Common myeloid progenitor, CD34-positive (primary cell): ENCODE results near the gene SH3BP4.

Source experiments
- CTCF ChIA-PET: fragments of 350-600 bp; sonication (Branson Sonifier 250); formaldehyde crosslinking; loops from one replicate; lab custom pipeline; 2021; ENCODE audit warnings: antibody characterized with exemption; lab: Charles Lee
- POLR2A ChIA-PET: fragments of 350-600 bp; sonication (Branson Sonifier 250); formaldehyde crosslinking; loops from one replicate; lab custom pipeline; 2021; ENCODE audit warnings: antibody characterized with exemption; lab: Charles Lee
- DNase-seq, 3 donors: peaks; one replicate each; pipeline versions ENCODE4 v3.0.0 to v3.0.0-alpha.2; 2013
- H3K27ac ChIP-seq, 2 experiments: 1 replicate in 1 of 2; 2 replicates in 1 of 2; pipeline ENCODE4 v1.7.0; 2013; ENCODE audit warnings: inconsistent platforms in 2 of 2, low read length in 2 of 2, mild to moderate bottlenecking in 2 of 2, low read depth in 1 of 2, moderate library complexity in 1 of 2; ENCODE audit not compliant: severe bottlenecking in 2 of 2, insufficient read depth in 1 of 2, poor library complexity in 1 of 2
- H3K27me3 ChIP-seq, 5 experiments: replicated peaks in 2 of 5; 1 replicate in 3 of 5; 2 replicates in 2 of 5; pipeline versions ENCODE4 v1.6.1 to v1.7.0; 2013; ENCODE audit warnings: low read length in 4 of 5, mild to moderate bottlenecking in 2 of 5, moderate library complexity in 2 of 5, inconsistent platforms in 1 of 5; ENCODE audit not compliant: insufficient read depth in 5 of 5, control insufficient read depth in 4 of 5
- H3K36me3 ChIP-seq, 4 experiments: 1 replicate in 2 of 4; 2 replicates in 2 of 4; pipeline versions ENCODE4 v1.6.1 to v1.7.0; 2013; ENCODE audit warnings: low read length in 3 of 4, control low read depth in 1 of 4, mild to moderate bottlenecking in 1 of 4; ENCODE audit not compliant: control insufficient read depth in 4 of 4, insufficient read depth in 4 of 4
- H3K4me1 ChIP-seq, 4 experiments: 1 replicate in 3 of 4; 2 replicates in 1 of 4; pipeline versions ENCODE4 v1.6.1 to v1.7.1; 2013; ENCODE audit warnings: low read length in 3 of 4, mild to moderate bottlenecking in 3 of 4, control low read depth in 1 of 4, inconsistent platforms in 1 of 4, moderate library complexity in 1 of 4; ENCODE audit not compliant: control insufficient read depth in 4 of 4, insufficient read depth in 4 of 4; ENCODE audit errors: control extremely low read depth in 1 of 4
- H3K4me3 ChIP-seq, 7 experiments: 1 replicate in 4 of 7; 2 replicates in 3 of 7; pipeline versions ENCODE4 v1.5.1 to v1.7.0; 2013; ENCODE audit warnings: mild to moderate bottlenecking in 7 of 7, low read length in 6 of 7, moderate library complexity in 6 of 7, inconsistent platforms in 2 of 7, low read depth in 2 of 7, control low read depth in 1 of 7; ENCODE audit not compliant: insufficient read depth in 4 of 7, control insufficient read depth in 1 of 7; ENCODE audit errors: extremely low read depth in 1 of 7
- H3K9me3 ChIP-seq, 5 experiments: 1 replicate in 4 of 5; 2 replicates in 1 of 5; pipeline versions ENCODE4 v1.6.1 to v1.7.1; 2013; ENCODE audit warnings: low read length in 4 of 5, mild to moderate bottlenecking in 2 of 5, inconsistent platforms in 1 of 5, low read depth in 1 of 5, moderate library complexity in 1 of 5; ENCODE audit not compliant: control insufficient read depth in 4 of 5, insufficient read depth in 2 of 5; ENCODE audit errors: control extremely low read depth in 1 of 5
- WGBS: methylation state at CpG from one replicate; pipeline ENCODE4 v1.1.5; 2013; ENCODE audit not compliant: insufficient coverage; 5-methylcytosine and 5-hydroxymethylcytosine counted together

Gene SH3BP4

DNA sequence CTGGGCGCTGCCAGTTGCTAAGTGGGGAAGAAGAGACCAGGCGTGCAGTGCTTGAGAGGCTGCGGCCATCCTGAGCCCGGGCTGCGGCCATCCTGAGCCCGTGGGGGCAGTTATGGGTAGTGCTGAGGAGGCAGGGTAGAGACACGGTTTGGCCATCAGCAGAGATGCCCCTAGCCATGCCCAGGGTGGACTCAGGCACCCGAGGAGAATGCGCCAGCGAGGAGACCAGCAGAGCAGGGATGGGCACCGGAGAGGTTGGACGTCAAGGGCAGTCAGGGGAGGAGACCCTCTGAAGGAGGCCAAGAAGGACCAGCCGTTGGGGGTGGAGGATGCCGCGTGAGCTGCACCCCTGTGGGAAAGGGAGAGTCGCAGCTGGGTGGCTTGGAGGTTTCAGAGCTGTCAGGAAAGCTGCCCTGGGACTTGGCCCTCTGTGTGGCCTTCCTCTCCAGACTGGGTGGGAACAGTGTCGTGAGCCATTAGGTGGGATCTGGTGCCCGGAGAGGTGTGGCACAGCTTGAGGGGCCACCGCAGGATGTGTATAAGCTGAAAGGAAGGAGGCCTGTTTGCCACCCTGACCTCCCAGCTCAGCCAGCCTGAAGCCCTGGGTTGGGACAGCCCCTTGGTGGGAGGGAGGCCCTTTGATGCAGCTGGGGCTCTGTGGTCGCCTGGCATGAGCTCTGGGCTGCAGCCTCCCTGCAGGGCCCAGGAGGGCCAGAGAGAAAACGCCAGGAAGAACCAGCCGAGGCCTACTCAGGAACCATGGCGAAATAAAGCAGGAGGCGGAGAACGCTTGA is 56.0 kb downstream of the SH3BP4 start:
- no peaks in the 10 kb centered on the region for H3K27me3 ChIP-seq
- no peak for DNase-seq
- H3K4me3 ChIP-seq = no peak overlapping the region
- H3K36me3 ChIP-seq = peaks cover 0 to 2% (median under 1%) of the 10 kb centered on the region in 4 experiments
- no peaks in the 10 kb centered on the region for H3K9me3 ChIP-seq
- CTCF ChIA-PET = no interaction called here
- no peaks in the 10 kb centered on the region for H3K4me1 ChIP-seq
- H3K27ac ChIP-seq = no peak overlapping the region
- POLR2A ChIA-PET = interaction anchor here (0.6 kb wide), 1 partner anchor 9 kb away, joined by 3 read pairs; no protein-coding TSS in a partner anchor
- 97% methylated on average over 23 of the region's 25 CpGs for WGBS

DNA sequence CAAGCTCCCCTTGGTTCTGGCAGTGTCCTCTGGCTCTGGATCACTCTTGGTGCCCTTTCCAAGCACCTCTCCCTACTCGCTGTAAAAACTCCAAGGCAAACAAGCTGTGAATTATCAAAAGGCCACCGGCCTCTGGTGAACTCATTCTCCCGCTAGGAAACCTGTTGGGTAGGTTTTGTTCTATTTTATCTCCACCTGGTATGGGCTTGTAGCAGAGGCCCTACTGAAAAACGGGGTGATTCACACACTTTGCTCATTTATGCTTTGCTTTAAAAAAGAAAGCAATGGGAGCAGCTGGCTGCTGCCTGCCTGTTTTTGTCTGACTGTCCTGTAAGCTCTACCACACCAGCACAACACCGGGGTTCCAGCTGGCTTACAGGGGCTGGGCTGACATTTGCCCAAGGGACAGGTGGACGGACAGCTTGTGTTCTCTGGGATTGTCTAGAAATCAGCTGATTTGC is 56.8 kb downstream of the SH3BP4 start:
- Histone ChIP-seq H3K9me3 (no peaks in the 10 kb centered on the region), H3K4me3 (no peak overlapping the region), H3K27me3 (no peaks in the 10 kb centered on the region), H3K36me3 (peaks cover 0 to 2% (median 0%) of the 10 kb centered on the region in 4 experiments), H3K4me1 (no peaks in the 10 kb centered on the region), H3K27ac (no peak overlapping the region)
- POLR2A ChIA-PET = interaction anchor here (0.6 kb wide), 1 partner anchor 8 kb away, joined by 3 read pairs; no protein-coding TSS in a partner anchor
- DNase-seq = no peak
- CTCF ChIA-PET = interaction anchor here (1.2 kb wide), 2 partner anchors 26 to 35 kb away, joined by 3 read pairs; no protein-coding TSS in a partner anchor
- WGBS = 97% methylated on average over 5 of the region's 6 CpGs

DNA sequence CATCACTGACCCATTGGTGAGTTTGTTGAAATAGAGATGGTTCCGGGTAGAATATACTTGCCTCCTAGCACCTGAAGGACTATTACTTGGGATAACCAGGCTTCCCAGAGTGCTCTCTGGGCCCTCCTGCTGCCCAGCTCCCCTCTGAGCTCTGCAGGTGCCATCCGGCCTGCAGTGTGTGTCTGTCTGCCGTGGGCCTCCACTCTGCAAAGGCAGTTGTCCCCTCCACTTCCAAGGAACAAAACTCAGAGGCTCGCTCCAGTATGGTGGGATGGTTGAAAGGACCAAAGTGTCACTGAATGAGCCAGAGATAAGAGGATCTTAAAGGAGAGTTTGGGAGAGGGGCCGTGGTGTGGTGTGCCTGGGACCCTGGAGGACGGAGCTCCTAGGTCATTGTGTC is 57.3 kb downstream of the SH3BP4 start:
- peaks cover 0 to 2% (median 0%) of the 10 kb centered on the region in 4 experiments for H3K36me3 ChIP-seq
- DNase-seq = no peak
- H3K9me3 ChIP-seq = peaks cover 0 to under 1% (median 0%) of the 10 kb centered on the region in 5 experiments
- no peaks in the 10 kb centered on the region for H3K27me3 ChIP-seq
- CTCF ChIA-PET = interaction anchor here (1.2 kb wide), 2 partner anchors 26 to 36 kb away, joined by 3 read pairs; no protein-coding TSS in a partner anchor
- POLR2A ChIA-PET = no interaction called here
- no peak overlapping the region for H3K27ac ChIP-seq
- H3K4me1 ChIP-seq = no peaks in the 10 kb centered on the region
- 97% methylated on average over 5 of the region's 6 CpGs for WGBS
- H3K4me3 ChIP-seq = no peak overlapping the region

DNA sequence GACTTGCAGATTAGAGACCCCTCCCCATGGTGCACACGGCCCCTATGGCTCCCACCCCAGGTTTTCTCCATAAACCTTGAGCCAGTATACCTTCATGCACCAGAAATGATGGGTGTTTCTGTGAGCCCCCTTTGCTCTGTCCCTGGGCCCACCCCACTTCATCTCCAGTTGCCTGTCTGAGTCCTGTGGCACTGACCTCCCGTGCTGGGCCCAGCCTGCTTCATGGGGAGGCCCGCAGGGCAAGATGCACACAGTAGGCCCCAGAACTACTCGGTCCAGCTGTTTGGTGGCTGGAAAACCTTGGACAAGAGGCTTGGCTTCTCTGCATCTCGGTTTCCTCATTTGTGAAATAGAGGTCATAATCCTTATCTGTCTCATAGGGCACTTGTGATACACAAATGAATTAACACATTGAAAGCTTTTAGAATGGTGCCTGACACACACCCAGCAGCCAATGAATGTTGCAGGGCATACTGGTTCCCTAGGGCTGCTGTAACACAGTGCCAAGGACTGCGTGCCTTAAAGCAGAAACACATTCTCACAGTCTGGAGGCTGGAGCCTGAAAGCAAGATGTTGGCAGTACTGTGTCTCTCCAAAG is 58.4 kb downstream of the SH3BP4 start:
- 98% methylated on average over 5 of the region's 6 CpGs for WGBS
- Histone ChIP-seq H3K27me3 (no peaks in the 10 kb centered on the region), H3K36me3 (peaks cover 0 to 4% (median 1%) of the 10 kb centered on the region in 4 experiments), H3K4me3 (no peak overlapping the region), H3K4me1 (no peaks in the 10 kb centered on the region), H3K27ac (no peak overlapping the region), H3K9me3 (peaks cover 0 to 11% (median 0%) of the 10 kb centered on the region in 5 experiments)
- no peak for DNase-seq
- ChIA-PET POLR2A (no interaction called here), CTCF (interaction anchor here (1.2 kb wide), 2 partner anchors 25 to 37 kb away, joined by 3 read pairs; no protein-coding TSS in a partner anchor)

DNA sequence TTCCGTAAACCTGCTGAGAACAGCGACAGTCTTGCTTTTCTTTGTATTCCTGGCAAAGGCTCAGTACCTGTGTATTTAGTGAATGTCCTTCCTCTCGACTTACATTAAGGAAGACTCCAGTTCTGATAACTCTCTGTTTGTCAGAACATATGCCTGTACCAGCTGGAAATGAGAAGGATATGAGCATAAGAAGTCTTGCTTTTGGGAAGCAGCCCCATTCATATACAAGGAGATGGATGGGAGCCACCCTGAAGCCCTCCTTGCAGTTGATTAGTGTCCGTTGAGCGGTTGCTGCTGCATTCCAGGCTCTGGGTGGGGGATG is 59.8 kb downstream of the SH3BP4 start:
- DNase-seq = no peak
- no peaks in the 10 kb centered on the region for H3K27me3 ChIP-seq
- WGBS = 89% methylated on average over 5 of the region's 5 CpGs
- ChIA-PET CTCF (interaction anchor here (0.8 to 1.2 kb wide), 3 partner anchors 19 to 464 kb away, joined by 3 read pairs; no protein-coding TSS in a partner anchor), POLR2A (no interaction called here)
- no peaks in the 10 kb centered on the region for H3K4me1 ChIP-seq
- no peak overlapping the region for H3K27ac ChIP-seq
- peaks cover 0 to 4% (median 1%) of the 10 kb centered on the region in 4 experiments for H3K36me3 ChIP-seq
- H3K9me3 ChIP-seq = peaks cover 0 to 15% (median 5%) of the 10 kb centered on the region in 5 experiments
- no peak overlapping the region for H3K4me3 ChIP-seq

DNA sequence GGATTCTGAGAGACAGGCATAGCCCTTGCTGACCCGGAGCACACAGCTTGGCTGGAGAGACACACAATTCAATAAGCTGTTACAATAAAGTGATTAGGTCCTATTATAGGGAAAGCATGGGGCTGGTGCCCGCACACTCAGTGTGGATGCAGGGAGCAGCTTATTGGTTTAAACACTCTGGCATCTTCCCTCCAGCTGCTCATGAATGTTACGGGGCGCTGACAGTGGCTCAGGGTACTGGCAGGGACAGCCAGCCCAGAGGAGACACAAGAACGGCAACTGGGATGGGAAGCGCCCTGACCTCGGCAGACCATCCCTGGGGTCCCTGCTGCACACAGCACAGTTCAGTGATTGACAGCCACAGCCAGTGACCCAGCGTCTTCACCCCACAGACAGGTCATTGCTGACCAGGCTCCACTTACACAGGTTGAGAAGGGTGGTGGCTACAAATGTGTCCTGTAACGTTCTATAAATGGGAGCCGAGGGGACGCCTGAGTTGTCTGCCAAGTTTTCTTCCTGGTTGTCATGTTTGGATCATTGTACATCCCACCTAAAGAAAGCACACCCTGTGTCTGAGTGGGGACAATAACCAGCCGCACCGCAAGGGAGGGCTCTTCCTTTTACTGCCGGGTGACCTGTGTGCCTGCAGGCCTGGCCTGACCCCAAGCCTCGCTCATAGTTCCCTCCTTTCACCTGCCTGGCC is 60.3 kb downstream of the SH3BP4 start:
- WGBS = 92% methylated on average over 13 of the region's 15 CpGs
- no peak overlapping the region for H3K27ac ChIP-seq
- peaks cover 0 to 15% (median 5%) of the 10 kb centered on the region in 5 experiments for H3K9me3 ChIP-seq
- POLR2A ChIA-PET = no interaction called here
- CTCF ChIA-PET = interaction anchor here (1.1 kb wide), 1 partner anchor 20 kb away, joined by 3 read pairs; no protein-coding TSS in a partner anchor
- peaks cover 0 to 4% (median 1%) of the 10 kb centered on the region in 4 experiments for H3K36me3 ChIP-seq
- H3K4me3 ChIP-seq = no peak overlapping the region
- no peaks in the 10 kb centered on the region for H3K27me3 ChIP-seq
- no peak for DNase-seq
- no peaks in the 10 kb centered on the region for H3K4me1 ChIP-seq
